Endometrial microvascular endothelial cells (primary cell): ENCODE measurements around the gene TRIM68. TPM values are rescaled to one million over a fixed set of nuclear protein-coding genes. Genes with fewer than 3 reads are reported as not detected.

ENCODE experiments used
- in situ Hi-C: cut with HindIII; loops from 2 replicates; pipeline ENCODE4 v1.10.0; 2017; ENCODE audit warnings: low sequenced_read_pairs, low pct_unique_long_range_greater_than_20kb; ENCODE audit errors: inconsistent ontology term
- total RNA-seq: library from RNA; depleted of rRNA; stranded (reverse); fragments of >200 nt; gene quantifications from one replicate; pipeline ENCODE4 v1.2.3, GENCODE V29; 2015; ENCODE audit errors: inconsistent ontology term

The TRIM68 gene
- total RNA-seq, 1 donor from 2014 or later = 12.9 TPM

- in situ Hi-C loops = no loop called here
Observed at GRCh38 chr11:4610258-4610935, 2.4 kb upstream of the TRIM68 start.

GRCh38 chr11:4607096-4607495 is 935 bp downstream of the TRIM68 start:
- in situ Hi-C loops = no loop called here

GRCh38 chr11:4606231-4607015 is 1.6 kb downstream of the TRIM68 start:
- in situ Hi-C loops = no loop called here

DNA sequence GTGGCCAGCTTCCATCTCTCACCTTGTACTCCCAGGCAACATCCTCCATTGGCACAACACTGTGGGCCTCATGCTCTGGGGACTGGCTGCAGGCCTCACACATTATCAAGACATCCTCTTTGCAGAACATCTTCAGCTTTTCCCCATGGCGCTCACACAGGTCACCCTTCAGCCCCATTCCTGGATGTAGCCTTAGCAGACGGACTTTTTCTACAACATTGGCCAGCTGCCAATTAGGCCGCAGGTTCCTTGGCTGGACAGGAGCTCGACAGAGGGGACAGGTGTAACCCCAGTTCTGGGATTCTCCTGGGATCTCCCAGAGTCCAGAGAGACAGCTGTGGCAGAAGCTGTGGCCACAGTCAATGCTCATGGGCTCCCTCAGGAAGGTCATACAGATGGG is 3.0 kb downstream of the TRIM68 start:
- in situ Hi-C loops = no loop called here

GRCh38 chr11:4593739-4594138 is 14.3 kb downstream of the TRIM68 start, which contains the start of gene OR52I1:
TSS of gene OR52I1 (plus strand) at chr11:4594039. CDS start at chr11:4594039, 0 bp downstream.
- in situ Hi-C loops = no loop called here

- in situ Hi-C loops = no loop called here
Observed at GRCh38 chr11:4589017-4589416, 19.0 kb downstream of the TRIM68 start.

DNA sequence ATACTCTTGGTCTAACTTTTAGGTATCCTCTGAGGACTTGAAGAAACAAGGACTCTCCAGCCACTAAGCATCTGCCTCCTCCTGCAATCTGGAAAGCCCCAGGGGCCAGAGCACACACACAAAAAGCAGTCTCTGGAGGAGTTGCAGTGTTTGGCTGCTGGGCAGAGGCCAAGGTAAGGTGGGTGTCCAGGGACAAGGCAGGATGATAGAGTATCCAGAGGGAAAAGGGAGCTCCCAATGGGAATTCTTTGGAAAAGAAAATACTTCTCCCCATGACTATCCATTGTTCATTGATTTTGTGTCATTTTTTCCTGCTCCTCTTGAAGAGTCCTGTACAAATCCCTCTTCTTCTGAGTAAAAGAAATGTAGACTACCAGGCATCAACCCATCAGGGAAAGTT is 26.6 kb downstream of the TRIM68 start, which contains the start of gene OR52I2:
OR52I2 (plus strand) TSS at position 301 of the 400 bp plus-strand sequence.
- in situ Hi-C loops = no loop called here

DNA sequence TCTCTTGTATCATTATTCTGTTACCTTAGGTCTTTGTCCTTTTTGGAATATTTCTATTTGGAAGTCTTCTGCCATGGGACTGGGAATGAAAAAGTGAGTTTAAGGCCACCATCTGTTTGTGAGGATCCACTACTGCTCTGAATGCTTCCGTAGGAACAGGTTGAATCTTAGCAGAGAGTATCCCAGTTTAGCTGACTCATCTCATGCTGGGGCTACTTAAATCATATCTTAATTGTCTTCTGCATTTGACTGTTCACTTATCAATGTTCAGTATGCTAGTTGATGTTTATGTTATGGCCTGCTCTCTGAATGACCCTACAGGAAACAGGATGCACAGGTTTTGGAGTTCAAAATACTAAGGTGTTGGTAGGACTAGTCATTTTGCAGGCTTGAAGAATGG is 27.9 kb downstream of the TRIM68 start:
- in situ Hi-C loops = no loop called here

DNA sequence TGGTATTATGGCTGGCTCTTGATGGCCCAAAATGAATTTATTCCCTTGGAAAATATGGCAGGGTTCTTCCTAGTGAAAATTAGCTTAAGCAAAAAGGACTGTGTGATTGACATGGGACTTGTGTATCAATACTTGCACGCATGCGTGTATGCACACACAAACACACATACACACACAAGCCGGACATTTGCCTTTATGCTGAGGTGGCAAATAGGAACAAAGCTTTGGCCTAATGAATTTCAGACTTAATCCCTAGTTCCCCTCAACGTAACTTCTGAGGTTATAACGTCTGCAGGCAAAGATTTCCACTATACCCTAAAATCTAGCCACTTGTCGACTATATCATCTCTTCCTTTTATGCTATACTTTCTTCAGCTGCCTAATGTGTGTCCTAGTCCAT is 29.4 kb downstream of the TRIM68 start:
- in situ Hi-C loops = no loop called here

GRCh38 chr11:4577761-4578160 is 30.3 kb downstream of the TRIM68 start:
- in situ Hi-C loops = no loop called here

- in situ Hi-C loops = no loop called here
Observed at GRCh38 chr11:4576880-4577279, 31.2 kb downstream of the TRIM68 start.

DNA sequence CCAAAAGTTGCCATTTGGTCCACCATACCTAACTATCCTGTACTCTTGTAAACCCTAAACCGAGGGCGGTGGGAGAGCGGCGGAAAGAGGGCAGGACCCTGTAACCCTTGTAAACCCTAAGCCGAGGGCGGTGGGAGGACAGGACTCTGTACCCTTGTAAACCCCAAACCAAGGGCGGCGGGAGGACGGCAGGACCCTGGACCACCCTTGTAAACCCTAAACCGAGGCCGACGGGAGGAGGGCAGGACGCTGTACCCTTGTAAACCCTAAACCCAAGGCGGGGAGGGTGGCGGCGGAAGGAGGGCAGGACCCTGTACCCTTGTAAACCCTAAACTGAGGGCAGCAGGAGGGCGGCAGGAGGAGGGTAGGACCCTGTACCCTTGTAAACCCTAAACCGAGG is 39.0 kb downstream of the TRIM68 start:
- in situ Hi-C loops = no loop called here

DNA sequence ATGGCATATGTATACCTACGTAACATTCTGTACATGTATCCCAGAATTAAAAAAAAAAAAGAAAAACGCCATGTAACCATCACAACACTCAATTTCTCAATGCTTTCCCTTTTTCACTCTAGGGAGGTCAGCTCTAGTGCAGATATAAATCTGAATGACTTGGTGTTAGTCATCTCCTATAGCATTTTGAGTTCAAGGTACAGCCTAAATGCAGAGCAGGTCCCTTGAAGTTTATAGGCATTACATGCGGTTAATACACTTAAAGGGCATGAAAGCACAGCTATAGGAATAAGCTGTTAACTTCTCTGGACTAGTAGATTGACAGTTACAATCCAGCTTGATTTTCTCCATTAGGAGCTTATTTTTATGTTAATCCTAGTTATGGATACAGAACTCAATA is 42.7 kb downstream of the TRIM68 start:
- in situ Hi-C loops = no loop called here

- in situ Hi-C loops = no loop called here
Observed at GRCh38 chr11:4560467-4560866, 47.6 kb downstream of the TRIM68 start.

GRCh38 chr11:4559527-4560440 is 48.2 kb downstream of the TRIM68 start:
- in situ Hi-C loops = no loop called here

DNA sequence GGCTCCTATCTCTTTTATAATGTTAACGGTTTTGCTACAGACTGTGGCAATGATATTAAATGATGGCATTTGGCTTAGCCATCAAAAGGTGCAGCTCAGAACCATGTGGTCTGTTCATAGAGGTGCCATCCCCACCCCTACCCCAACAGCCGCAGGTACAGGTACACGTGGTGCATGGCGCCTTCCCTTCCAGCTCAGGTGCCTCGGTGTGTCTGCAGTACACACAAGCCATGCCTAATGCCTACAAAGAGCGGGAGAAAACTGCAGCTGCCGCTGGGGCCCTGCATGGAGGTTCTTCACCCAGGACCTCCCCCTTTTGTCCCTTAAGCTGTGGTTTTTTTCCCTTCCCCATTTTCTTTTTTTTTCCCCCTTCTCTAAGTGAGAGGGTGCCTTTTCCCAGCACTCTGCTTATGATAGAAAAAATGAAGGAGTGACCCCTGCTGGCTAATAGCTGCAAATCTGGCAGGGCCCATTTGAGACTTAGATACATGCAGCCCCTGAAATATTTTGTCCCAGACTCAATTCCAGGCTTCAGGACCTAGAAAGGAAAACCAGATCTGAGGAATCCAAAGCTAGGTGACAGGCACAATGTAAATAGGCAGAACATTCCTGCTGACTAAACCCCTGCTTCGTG is 56.6 kb downstream of the TRIM68 start:
- in situ Hi-C loops = no loop called here
